AG09319 (cell line): ENCODE results near the gene HNRNPH3.

ENCODE experiments used
- DNase-seq: peaks from one replicate; pipeline ENCODE4 v3.0.0-alpha.2; 2010; ENCODE audit warnings: low read depth; ENCODE audit errors: extremely low read depth
- TF ChIP-seq, protein P1 (sequence below): IDR thresholded peaks from 2 replicates; pipeline ENCODE4 v1.5.1; 2011; ENCODE audit warnings: low read depth, mild to moderate bottlenecking, inconsistent platforms, low read length, moderate library complexity

HNRNPH3 gene

DNA sequence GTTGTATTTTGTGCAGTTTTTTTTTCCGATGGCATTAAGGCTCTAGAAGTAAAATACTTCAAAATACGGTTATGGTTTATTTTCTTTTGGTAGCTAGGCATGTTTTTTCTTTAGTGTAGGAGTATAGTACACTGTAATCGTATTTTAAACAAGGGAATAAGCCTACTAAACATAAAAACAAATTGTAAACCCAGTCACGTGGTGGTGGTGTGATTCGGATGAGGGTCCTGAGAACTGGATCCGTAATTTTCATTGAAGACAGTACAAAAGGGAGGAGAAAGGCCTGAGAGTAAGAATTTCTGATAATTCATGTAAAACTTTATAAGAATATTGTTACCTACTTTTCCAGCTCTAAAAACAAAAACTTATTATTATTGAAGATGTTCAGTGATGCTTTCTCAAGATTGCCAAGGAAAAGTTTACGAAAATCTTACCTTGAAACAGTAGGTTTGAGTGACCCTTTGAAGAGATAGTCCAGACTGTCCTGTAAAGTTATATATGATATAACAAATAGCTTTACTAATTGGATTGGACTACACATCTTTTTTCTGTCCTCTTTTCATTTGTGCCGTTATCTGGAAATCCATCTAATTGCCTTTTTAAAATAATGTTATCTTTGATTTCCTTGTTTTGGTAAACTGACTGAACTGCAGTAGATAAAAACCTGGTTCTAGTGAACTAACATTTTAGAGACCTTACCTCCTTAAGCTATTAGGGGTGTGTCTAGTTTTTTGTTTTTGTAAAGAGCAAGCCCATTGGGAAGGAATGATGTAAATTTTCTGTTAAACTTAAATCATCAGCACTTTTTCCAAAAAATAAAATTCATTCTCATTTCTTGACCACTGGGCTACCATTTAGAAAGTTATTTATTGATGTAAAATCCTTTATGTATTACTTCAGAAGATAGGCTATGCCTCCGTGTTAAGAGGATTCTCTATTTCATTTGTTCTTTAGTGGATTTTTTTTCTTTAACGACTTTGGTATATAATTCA is 1.9 kb downstream of the HNRNPH3 start:
- TF ChIP-seq, protein P1, sequence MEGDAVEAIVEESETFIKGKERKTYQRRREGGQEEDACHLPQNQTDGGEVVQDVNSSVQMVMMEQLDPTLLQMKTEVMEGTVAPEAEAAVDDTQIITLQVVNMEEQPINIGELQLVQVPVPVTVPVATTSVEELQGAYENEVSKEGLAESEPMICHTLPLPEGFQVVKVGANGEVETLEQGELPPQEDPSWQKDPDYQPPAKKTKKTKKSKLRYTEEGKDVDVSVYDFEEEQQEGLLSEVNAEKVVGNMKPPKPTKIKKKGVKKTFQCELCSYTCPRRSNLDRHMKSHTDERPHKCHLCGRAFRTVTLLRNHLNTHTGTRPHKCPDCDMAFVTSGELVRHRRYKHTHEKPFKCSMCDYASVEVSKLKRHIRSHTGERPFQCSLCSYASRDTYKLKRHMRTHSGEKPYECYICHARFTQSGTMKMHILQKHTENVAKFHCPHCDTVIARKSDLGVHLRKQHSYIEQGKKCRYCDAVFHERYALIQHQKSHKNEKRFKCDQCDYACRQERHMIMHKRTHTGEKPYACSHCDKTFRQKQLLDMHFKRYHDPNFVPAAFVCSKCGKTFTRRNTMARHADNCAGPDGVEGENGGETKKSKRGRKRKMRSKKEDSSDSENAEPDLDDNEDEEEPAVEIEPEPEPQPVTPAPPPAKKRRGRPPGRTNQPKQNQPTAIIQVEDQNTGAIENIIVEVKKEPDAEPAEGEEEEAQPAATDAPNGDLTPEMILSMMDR: no peak
- DNase-seq: no peak

DNA sequence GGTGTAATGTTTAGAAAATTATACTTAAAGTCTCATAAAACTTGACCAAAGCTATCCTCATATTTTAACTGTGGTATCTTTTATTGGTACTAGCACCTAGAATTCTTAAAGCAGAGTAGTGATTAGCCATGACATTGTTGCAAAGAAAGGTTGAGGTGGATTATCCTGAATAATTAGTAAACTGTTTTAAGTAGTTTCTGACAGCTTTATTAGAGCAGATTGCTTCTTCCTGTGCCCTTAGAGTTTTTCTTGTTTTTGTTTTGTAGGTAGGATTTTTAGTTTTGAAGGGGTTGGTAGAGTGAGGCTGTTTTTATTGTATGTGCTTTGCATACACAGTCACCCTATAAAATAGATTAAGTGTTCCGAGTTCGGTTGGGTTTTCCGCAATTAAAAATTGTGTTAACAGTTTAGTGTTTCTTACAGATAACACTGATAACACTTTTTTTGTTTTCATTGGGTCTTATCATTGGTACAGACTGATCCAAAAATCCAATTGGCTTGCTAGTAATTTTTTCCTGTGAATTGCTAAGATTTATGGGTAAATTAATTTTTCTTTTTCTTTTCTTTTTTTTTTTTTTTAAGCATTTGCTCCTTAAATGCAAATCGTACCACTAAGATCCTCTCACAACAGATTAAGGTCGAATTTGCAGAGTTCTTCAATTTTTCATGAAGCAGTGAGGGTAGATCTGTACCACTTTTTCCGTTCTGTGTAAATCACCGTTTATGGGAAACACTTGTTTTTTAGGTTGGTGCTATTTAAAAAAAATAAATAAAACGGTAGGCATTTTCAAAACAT is 3.0 kb downstream of the HNRNPH3 start:
- TF ChIP-seq, protein P1: no peak
- DNase-seq: no peak

DNA sequence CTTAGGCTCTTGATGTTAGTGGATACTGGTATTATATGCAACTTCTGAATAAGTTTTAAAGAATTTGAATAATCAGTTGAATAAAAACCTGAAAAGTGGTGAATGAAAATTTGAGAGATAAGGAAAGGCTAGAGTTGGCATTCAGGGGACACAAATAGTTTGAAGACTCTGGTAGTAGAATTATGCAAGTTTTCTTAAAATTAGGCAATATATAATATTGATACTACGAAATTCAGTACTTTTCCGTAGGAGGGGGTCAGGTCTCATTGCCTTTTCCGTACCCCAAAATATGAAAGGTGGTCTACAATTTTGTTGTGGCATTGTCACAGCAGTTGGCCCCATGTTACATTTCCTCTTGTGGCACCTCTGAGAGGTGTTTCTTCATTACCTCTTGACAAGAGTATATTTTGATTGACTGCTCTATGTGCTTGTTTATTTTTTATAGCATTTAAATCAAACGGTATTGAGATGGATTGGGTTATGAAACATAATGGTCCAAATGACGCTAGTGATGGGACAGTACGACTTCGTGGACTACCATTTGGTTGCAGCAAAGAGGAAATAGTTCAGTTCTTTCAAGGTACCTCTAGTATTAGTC is 5.0 kb downstream of the HNRNPH3 start:
- TF ChIP-seq, protein P1: no peak

DNA sequence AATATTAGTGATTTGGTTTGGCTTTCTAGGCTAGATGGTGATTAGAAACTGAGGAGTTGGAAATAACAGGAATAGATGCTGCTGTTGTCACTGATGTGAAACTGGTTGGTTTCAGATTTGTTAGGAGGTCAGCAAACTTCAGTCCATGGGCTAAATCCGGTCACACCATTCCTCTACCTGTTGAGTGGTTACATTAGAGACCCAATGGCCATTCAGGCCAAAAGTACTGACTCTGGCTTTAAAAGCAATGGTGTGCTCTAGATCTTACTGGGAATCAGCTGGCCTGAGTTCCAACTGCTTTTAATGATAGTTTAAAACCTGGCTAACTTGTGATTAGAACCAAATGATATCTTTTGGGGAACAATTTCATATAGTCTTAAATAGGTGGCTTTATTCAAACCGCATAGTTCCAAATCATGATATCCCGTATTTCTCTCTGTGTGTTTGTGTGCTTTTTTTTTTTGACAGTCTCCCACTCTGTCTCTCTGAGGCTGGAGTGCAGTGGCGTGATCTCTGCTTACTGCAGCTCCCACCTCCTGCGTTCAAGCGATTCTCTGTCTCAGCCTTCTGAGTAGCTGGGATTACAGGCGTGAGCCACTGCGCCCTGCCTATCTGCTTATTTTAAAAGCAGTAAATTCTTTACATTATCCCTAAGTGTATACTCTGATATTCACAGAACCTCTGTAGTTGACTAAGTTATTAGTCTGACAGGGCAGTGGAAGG is 8.7 kb downstream of the HNRNPH3 start:
- TF ChIP-seq, protein P1: no peak
- no peak for DNase-seq

More for the DNA sequence above, 5.0 kb downstream of the HNRNPH3 start:
- no peak for DNase-seq

DNA sequence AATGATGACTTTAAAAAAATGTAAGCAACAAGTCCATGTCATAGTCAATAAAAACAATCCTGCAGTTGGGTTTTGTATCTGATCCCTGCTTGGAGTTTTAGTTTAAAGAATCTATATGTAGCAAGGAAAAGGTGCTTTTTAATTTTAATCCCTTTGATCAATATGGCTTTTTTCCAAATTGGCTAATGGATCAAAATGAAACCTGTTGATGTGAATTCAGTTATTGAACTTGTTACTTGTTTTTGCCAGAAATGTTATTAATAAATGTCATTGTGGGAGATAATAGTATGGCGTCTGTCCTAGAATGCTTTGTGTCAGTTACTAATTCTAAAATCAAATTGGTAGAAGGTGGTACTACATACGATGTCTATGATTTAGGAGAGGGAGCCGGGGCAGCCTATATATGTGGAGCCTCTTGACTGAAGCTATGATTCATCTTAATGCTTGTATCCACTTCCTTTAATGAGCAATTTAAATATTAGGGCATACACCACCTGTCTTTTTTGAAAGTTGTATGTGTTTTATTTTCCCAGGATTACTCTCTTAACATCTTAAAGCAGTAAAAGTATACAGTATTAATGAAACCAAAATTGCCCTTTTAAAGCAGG is 11.1 kb downstream of the HNRNPH3 start:
- no peak for DNase-seq
- TF ChIP-seq, protein P1: no peak

DNA sequence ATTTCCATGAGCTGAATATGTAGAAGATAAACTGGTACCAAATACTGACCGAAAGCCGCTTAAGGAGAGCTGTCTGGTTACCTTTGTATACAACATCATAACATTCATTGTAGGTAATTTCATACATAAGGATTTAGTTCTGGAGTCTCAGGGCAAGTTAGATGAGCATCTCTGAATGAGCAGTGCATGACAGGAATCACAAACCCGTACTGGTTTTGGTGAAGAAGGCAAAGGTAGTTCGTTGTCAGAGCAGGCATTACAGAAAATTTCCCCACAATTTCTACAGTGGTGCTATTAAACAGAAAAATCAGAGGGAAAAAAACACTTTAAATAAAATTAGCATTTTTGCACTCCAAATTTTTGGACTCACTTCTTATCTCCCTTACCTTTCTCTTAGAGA is 13.8 kb downstream of the HNRNPH3 start:
- TF ChIP-seq, protein P1: no peak
- no peak for DNase-seq
